ENCODE measurements around the gene GSDMA.

Gene GSDMA

DNA sequence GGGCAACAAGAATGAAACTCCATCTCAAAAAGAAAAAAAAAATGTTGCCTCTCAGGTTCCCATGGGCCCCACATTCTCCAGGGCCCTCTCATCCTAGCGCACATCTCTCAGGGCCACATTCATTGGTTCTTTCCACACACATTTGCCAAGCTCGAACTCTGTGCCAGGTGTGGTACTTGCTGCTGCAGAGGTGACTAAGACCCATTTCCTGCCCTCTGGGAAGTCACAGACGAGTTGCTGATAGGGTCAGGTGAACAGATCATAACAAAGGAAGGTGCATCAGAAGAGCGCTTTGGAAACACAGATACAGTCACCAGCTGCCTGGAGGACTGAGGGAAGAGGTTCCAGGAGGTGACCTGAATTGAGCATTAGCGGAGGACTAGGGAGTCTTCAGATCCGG lies 1.0 kb downstream of the GSDMA start:
- DNase-seq: peak in 1 of 2 donors; percentile 27

GRCh38 chr17:39965017-39965699 lies 2.4 kb downstream of the GSDMA start:
- no peak for DNase-seq

DNA sequence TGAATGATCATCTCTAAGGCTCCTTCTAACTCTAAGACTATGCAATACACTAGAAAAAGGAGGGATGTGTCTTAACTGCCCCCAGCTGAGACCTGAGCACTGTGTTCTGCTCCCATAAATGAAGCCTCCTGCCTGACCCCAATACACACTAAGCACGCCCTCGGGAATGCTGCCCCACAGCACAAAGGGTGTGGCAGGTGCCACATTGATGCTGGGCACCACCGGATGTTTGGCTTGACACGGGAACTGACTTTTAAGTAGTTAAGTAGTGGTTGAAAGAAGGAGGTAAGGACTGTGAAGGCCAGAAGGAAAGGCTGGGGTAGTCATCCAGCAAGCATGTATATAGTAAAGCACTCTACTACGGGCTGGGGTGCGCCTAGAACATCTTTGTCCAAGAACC lies 4.0 kb downstream of the GSDMA start:
- no peak for DNase-seq

- no peak for DNase-seq
Observed at GRCh38 chr17:39968761-39969160, 6.0 kb downstream of the GSDMA start.

GRCh38 chr17:39969375-39969774 lies 6.6 kb downstream of the GSDMA start:
- DNase-seq: no peak

DNA sequence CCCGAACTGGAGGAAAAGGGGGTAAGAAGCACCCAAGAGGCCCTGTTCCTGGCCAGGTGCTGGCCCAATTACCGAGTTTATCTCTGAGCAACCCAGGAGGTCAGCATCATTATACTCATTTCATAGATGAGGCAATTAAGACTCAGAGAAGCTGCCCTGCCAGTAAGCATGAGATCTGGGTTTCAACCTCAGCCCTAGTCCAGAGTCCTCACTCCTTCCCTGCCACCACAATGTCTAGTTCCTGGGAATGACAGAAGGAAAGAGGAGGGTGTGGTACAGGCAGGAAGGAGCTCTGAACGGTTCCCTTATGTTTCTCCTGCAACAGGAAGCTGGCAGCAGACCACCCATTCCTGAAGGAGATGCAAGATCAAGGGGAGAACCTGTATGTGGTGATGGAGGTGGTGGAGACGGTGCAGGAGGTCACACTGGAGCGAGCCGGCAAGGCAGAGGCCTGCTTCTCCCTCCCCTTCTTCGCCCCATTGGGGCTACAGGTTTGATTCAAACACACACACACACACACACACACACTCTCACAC lies 7.4 kb downstream of the GSDMA start:
- no peak for DNase-seq

- no peak for DNase-seq
Observed at GRCh38 chr17:39971076-39971603, 8.3 kb downstream of the GSDMA start.

DNA sequence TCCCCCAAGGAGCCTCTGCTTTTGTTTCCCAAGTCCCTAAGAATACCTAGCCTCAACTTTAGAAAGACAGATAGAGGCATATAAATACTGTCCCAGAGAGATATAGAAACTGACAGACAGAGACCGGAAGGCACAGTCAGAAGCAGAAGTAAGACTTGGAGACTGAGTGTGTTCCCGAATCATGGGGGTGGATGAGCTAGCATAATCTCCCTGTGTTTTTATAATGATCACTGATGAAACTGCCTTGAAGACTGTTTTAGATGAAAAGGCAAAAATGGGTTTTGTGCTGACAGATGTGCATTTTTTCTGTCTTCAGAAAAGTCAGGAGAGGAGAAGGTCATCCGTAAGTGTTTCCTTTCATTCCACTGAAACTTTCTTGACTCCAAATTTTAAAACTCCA lies 9.5 kb downstream of the GSDMA start:
- no peak for DNase-seq

DNA sequence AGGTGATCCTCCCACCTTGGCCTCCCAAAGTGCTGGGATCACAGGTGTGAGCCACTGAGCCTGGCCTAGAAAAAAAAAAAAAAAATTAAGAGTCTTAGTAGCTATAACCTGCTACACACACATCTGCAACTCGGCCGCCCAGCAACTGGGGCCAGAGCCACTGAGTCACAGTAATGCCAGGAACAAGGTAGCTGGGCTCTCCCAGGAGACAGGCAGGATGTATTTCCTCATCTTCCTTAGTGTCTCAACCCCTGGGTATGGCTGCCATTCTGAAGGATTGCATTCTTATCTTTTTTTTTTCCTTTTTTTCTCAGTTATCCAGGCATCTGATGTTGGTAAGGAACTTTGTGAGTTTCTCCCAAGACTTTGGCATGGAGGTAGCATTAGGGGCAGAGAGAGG lies 10.7 kb downstream of the GSDMA start:
- DNase-seq: no peak

- no peak for DNase-seq
Observed at GRCh38 chr17:39974433-39974832, 11.6 kb downstream of the GSDMA start.

- DNase-seq: no peak
Observed at GRCh38 chr17:39975801-39976200, 13.0 kb downstream of the GSDMA start.

- DNase-seq: no peak
Observed at GRCh38 chr17:39979016-39979670, 16.3 kb downstream of the GSDMA start.

GRCh38 chr17:39979893-39980350 lies 17.1 kb downstream of the GSDMA start:
- DNase-seq: peak in 1 of 2 donors; percentile 16

- DNase-seq: peak; percentile 100
Observed at GRCh38 chr17:39980351-39981206, 17.8 kb downstream of the GSDMA start, which contains the start of gene PSMD3. TSS of gene PSMD3 (plus strand) at chr17:39980807. CDS start at chr17:39980971, 164 bp downstream.

DNA sequence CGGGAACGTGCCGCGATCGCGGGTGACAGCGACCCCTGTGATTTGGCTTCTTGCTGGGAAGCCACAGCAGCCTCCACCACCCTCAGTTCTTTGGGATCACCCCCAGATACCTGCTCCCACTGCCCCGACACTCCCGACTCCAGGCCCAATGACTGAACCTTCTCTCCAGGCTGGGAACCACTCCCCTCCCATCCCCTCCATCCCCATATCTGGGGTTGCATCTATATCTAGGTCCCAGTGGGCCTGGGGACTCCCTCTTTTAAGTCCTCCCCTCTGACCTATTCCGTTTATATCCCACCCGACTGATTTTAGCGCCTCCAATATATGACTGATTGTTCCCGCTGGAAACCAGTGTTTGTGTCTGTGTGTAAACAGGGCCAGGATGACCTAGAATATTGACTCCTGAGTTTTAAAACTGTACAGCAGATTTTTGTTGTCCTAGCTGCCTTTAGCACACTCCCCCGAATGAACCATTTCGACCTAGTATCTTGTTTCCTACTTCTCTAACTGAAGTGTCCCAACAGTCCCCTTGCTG lies 18.5 kb downstream of the GSDMA start:
- DNase-seq: no peak

DNA sequence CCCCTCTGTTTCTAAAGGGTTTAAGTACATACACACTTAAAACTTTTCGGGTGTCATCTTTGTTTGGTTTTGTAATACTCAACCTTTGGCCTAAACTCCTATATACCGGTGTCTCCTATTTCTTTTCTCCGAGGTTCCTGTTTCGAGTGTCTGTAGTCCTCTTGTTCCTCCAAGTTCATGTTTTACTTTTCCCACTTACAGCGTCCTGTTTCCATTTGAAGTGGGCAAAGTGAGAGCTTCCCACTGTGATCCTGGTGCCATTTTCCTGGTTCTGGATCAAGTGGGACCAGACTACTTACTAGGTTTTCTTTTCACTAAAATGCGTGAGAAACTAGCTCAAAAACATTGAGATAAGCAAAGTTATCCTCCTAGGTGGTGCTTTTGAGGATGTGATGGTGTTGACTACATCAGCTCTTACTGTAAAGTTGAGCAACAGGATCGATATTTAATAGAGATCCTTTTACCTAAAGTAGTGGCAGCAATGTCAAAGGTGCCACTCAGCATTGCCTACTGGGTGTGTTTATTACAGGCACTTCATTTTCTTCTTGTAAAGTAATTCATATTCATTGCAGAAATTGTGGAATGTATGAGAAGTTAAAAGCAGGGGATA lies 19.1 kb downstream of the GSDMA start:
- no peak for DNase-seq

GRCh38 chr17:39988206-39988810 lies 25.5 kb downstream of the GSDMA start:
- DNase-seq: no peak

DNA sequence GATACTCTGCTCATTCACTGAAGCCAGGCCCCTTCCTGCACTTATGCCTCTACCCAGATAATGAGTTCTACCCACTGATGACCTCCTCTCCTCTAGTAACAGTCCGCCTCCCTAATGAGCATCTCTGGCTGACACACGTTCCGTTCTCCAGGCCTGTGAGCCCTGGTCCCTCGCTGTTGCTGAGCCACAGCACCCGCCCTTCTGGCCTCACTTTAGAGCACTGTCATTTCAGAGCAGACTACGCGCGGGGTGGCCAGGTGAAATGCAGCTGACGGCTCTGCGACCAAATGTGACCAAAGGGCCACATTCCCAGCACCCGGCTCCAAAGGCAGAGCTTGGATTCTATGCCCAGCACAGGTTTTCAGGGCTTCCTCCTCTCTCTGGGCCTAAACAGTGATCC lies 31.6 kb downstream of the GSDMA start:
- no peak for DNase-seq

GRCh38 chr17:39995438-39995837 lies 32.6 kb downstream of the GSDMA start:
- no peak for DNase-seq

DNA sequence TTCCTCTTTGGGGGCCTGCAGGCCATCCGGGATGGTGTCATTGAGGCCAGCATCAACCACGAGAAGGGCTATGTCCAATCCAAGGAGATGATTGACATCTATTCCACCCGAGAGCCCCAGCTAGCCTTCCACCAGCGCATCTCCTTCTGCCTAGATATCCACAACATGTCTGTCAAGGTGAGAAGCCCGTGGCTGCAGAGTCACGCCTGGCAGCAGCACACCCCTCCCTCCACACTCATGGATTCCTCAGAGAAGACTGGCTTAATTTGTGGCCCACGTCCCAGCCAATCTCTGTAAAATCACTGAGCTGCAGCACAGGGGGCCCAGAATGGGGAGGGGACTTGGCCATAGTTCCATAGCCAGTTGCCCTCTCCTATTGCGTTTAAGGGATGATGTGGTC lies 33.4 kb downstream of the GSDMA start:
- no peak for DNase-seq

GRCh38 chr17:39996800-39997199 lies 34.0 kb downstream of the GSDMA start:
- DNase-seq: no peak

- DNase-seq: no peak
Observed at GRCh38 chr17:39997543-39997942, 34.7 kb downstream of the GSDMA start.
